HCT116 (cell line): ENCODE results near the gene ATP8A2. TPM values are rescaled to one million over a fixed set of nuclear protein-coding genes. Genes with fewer than 3 reads are reported as not detected.

ENCODE experiments used
- ATAC-seq: fragments of 200-7000 bp; cut with Tn5 transposase; 2 replicates; pipeline ENCODE4 v1.9.1; 2020; ENCODE audit warnings: mild to moderate bottlenecking, moderate library complexity
- BruUV-seq: library from RNA; stranded (reverse); fragments of 400-500 nt; replicated peaks from 2 replicates; lab custom pipeline; 2021; lab: Mats Ljungman, UMichigan
- CTCF ChIA-PET: fragments of 300-600 bp; sonication (Branson Sonifier 250); formaldehyde crosslinking; loops from one replicate; lab custom pipeline; 2021; ENCODE audit warnings: antibody characterized with exemption; lab: Charles Lee
- POLR2A ChIA-PET: fragments of 300-600, 350-600 bp; sonication (Branson Sonifier 250); formaldehyde crosslinking; loops from one replicate; lab custom pipeline; 2021; ENCODE audit warnings: antibody characterized with exemption; lab: Charles Lee
- RAD21 ChIA-PET, 2 experiments: fragments of 300-600 bp; sonication (Branson Sonifier 250); formaldehyde crosslinking; loops; one replicate each; lab custom pipeline; 2023; ENCODE audit warnings: low total read pairs in 2 of 2; ENCODE audit not compliant: uncharacterized antibody in 2 of 2, unreplicated experiment in 2 of 2, low non-redundant PET in 1 of 2; lab: Charles Lee
- DNase-seq: peaks from one replicate; pipeline ENCODE4 v3.0.0-alpha.2; 2010; ENCODE audit warnings: low read depth, low spot score
- H2AFZ ChIP-seq: fragments of 200-600 bp; shearing (Covaris generic), sonication (generic); 2 replicates; pipeline ENCODE4 v1.6.1; 2017; ENCODE audit warnings: low read depth, mixed run types, mixed read lengths, antibody characterized with exemption, low read length; ENCODE audit not compliant: poor library complexity, severe bottlenecking
- H3K27ac ChIP-seq: 2 replicates; pipeline ENCODE4 v1.5.1; 2012; ENCODE audit warnings: low read depth, low read length
- H3K27me3 ChIP-seq: fragments of 200-600 bp; sonication (generic); 2 replicates; pipeline ENCODE4 v1.6.1; 2016; ENCODE audit warnings: mixed run types, low read length, mixed read lengths; ENCODE audit not compliant: insufficient read depth
- H3K36me3 ChIP-seq, 2 experiments: fragments of 200-500 bp in 1 of 2; fragments of 200-600 bp in 1 of 2; sonication (Bioruptor generic) in 1 of 2; sonication (generic) in 1 of 2; 2 replicates each; pipeline versions ENCODE4 v1.5.1 to v1.6.1; 2014 to 2016; ENCODE audit warnings: low read length in 2 of 2, inconsistent platforms in 1 of 2, mixed read lengths in 1 of 2, mixed run types in 1 of 2; ENCODE audit not compliant: insufficient read depth in 2 of 2, control insufficient read depth in 1 of 2
- H3K4me1 ChIP-seq, 2 experiments: fragments of 200-600 bp in 1 of 2; sonication (generic) in 1 of 2; 2 replicates each; pipeline versions ENCODE4 v1.5.1 to v1.6.1; 2012 to 2017; ENCODE audit warnings: low read length in 2 of 2, inconsistent platforms in 1 of 2, mild to moderate bottlenecking in 1 of 2, mixed read lengths in 1 of 2, mixed run types in 1 of 2, moderate library complexity in 1 of 2; ENCODE audit not compliant: insufficient read depth in 2 of 2, control insufficient read depth in 1 of 2
- H3K4me2 ChIP-seq: fragments of 200-600 bp; sonication (generic); 2 replicates; pipeline ENCODE4 v1.6.1; 2017; ENCODE audit warnings: mixed run types, low read length, mixed read lengths
- H3K4me3 ChIP-seq, 2 experiments: fragments of 200-600 bp in 1 of 2; sonication (generic) in 1 of 2; replicated peaks in 1 of 2; 2 replicates each; pipeline ENCODE4 v1.5.1; 2011 to 2016; ENCODE audit warnings: low read length in 2 of 2, control low read depth in 1 of 2, low read depth in 1 of 2, mild to moderate bottlenecking in 1 of 2, mixed read lengths in 1 of 2, mixed run types in 1 of 2
- H3K79me2 ChIP-seq: fragments of 200-600 bp; sonication (generic); 2 replicates; pipeline ENCODE4 v1.6.1; 2017; ENCODE audit warnings: mild to moderate bottlenecking, mixed run types, low read length, moderate library complexity, mixed read lengths; ENCODE audit not compliant: insufficient read depth
- H3K9ac ChIP-seq: fragments of 200-600 bp; sonication (generic); 2 replicates; pipeline ENCODE4 v1.6.1; 2016; ENCODE audit warnings: low read length, mixed read lengths
- H3K9me2 ChIP-seq: fragments of 200-600 bp; sonication (generic), shearing (Covaris generic); 2 replicates; pipeline ENCODE4 v1.6.1; 2017; ENCODE audit warnings: mixed run types, mild to moderate bottlenecking, moderate library complexity; ENCODE audit not compliant: insufficient read depth
- H3K9me3 ChIP-seq, 2 experiments: fragments of 200-500 bp in 1 of 2; fragments of 200-600 bp in 1 of 2; sonication (Bioruptor generic) in 1 of 2; sonication (generic) in 1 of 2; 2 replicates each; pipeline ENCODE4 v1.6.1; 2014 to 2017; ENCODE audit warnings: low read length in 2 of 2, mixed read lengths in 2 of 2, inconsistent platforms in 1 of 2, low read depth in 1 of 2, mild to moderate bottlenecking in 1 of 2, mixed run types in 1 of 2, moderate library complexity in 1 of 2; ENCODE audit not compliant: control insufficient read depth in 1 of 2, insufficient read depth in 1 of 2
- H4K20me1 ChIP-seq: fragments of 200-600 bp; sonication (generic), shearing (Covaris generic); 2 replicates; pipeline ENCODE4 v1.6.1; 2017; ENCODE audit warnings: mixed run types, mild to moderate bottlenecking, moderate library complexity; ENCODE audit not compliant: insufficient read depth
- CBX3 ChIP-seq: IDR thresholded peaks from 2 replicates; pipeline ENCODE4 v1.6.1; 2012; ENCODE audit warnings: low read depth
- CEBPB ChIP-seq: IDR thresholded peaks from 2 replicates; pipeline ENCODE4 v1.6.1; 2012; ENCODE audit warnings: low read depth
- EGR1 ChIP-seq: IDR thresholded peaks from 2 replicates; pipeline ENCODE4 v1.6.1; 2012; ENCODE audit warnings: low read depth
- ELF1 ChIP-seq: IDR thresholded peaks from 2 replicates; pipeline ENCODE4 v1.6.1; 2012; ENCODE audit warnings: low read depth, borderline replicate concordance
- EZH2 ChIP-seq: fragments of 200-600 bp; sonication (generic); IDR thresholded peaks from 2 replicates; pipeline ENCODE4 v1.6.1; 2017; ENCODE audit warnings: antibody characterized with exemption, mixed run types
- JUND ChIP-seq: IDR thresholded peaks from 2 replicates; pipeline ENCODE4 v1.6.1; 2012
- POLR2A ChIP-seq: IDR thresholded peaks from 2 replicates; pipeline ENCODE4 v1.7.0; 2011; ENCODE audit warnings: borderline replicate concordance; ENCODE audit not compliant: insufficient read depth, insufficient read length; ENCODE audit errors: extremely low read depth
- POLR2AphosphoS5 ChIP-seq: IDR thresholded peaks from 2 replicates; pipeline ENCODE4 v1.6.1; 2011; ENCODE audit warnings: mild to moderate bottlenecking, low read depth, low read length, moderate library complexity
- RAD21 ChIP-seq: IDR thresholded peaks from 2 replicates; pipeline ENCODE4 v1.6.1; 2012; ENCODE audit warnings: low read depth, mild to moderate bottlenecking
- REST ChIP-seq: IDR thresholded peaks from 2 replicates; pipeline ENCODE4 v1.6.1; 2012; ENCODE audit warnings: low read depth
- SIN3A ChIP-seq: IDR thresholded peaks from 2 replicates; pipeline ENCODE4 v1.6.1; 2012; ENCODE audit warnings: low read depth
- SP1 ChIP-seq: IDR thresholded peaks from 2 replicates; pipeline ENCODE4 v1.6.1; 2012; ENCODE audit warnings: low read depth
- SRF ChIP-seq: IDR thresholded peaks from 2 replicates; pipeline ENCODE4 v1.6.1; 2012; ENCODE audit warnings: low read depth
- TCF7L2 ChIP-seq: IDR thresholded peaks from 2 replicates; pipeline ENCODE4 v1.7.0; 2011; ENCODE audit warnings: borderline replicate concordance, inconsistent platforms; ENCODE audit not compliant: insufficient read depth, insufficient read length; ENCODE audit errors: extremely low read depth
- YY1 ChIP-seq: IDR thresholded peaks from 2 replicates; pipeline ENCODE4 v1.6.1; 2011; ENCODE audit warnings: low read length, low read depth, moderate library complexity, mild to moderate bottlenecking; ENCODE audit not compliant: insufficient replicate concordance; ENCODE audit errors: extremely low read depth
- ZFX ChIP-seq: fragments of 450-650 bp; IDR thresholded peaks from 2 replicates; pipeline ENCODE4 v1.6.1; 2017
- ZNF274 ChIP-seq: fragments of 200-500 bp; sonication (Bioruptor generic); IDR thresholded peaks from 2 replicates; pipeline ENCODE4 v1.6.1; 2014; ENCODE audit warnings: mild to moderate bottlenecking, low read depth, low read length, inconsistent platforms
- intact Hi-C: fragments of 100-400 bp; cut with micrococcal nuclease; formaldehyde crosslinking; loops from 2 replicates; pipeline ENCODE4 v1.10.0; 2022
- total RNA-seq: library from RNA; stranded (reverse); gene quantifications from one replicate; pipeline ENCODE4 v1.2.1, GENCODE V29; 2021; ENCODE audit not compliant: unreplicated experiment
- TF ChIP-seq, protein P1 (sequence below), 3 experiments: fragments of 200-600 bp in 1 of 3; sonication (generic) in 1 of 3; IDR thresholded peaks in 2 of 3; conservative IDR thresholded peaks in 1 of 3; 2 replicates each; pipeline ENCODE4 v1.5.1; 2012 to 2017; ENCODE audit warnings: low read depth in 2 of 3, low read length in 2 of 3, antibody characterized with exemption in 1 of 3, borderline replicate concordance in 1 of 3, control low read depth in 1 of 3, mild to moderate bottlenecking in 1 of 3, mixed read lengths in 1 of 3, mixed run types in 1 of 3, moderate library complexity in 1 of 3; ENCODE audit not compliant: insufficient read depth in 1 of 3

ATP8A2 gene
- total RNA-seq, 1 experiment from 2014 or later: not detected

DNA sequence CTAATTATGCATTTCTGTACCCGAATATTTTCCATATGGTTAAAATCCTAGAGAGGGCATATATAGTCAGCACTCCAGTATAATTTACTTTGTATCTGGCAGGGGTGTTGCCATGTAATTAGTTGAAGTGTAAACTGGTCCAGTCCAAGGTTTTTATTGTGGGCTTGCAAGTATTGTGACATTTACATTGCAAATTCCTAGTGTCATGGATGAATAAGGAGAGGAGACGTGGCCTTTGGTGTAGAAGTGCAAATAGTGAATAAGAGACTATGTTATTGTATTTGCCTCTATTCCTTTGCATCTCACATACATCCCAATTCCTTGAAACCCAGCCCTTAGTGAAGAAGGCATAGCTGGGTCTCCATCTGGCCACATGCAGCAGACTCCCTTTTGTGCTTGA is 330.6 kb downstream of the ATP8A2 start:
- Histone ChIP-seq H3K27ac (no peak overlapping the region), H3K9me2 (no peaks in the 10 kb centered on the region), H3K79me2 (no peaks in the 10 kb centered on the region), H3K4me2 (no peak overlapping the region), H3K4me1 (no peaks in the 10 kb centered on the region), H3K36me3 (no peaks in the 10 kb centered on the region), H4K20me1 (no peaks in the 10 kb centered on the region), H3K9ac (no peak overlapping the region), H3K4me3 (no peak overlapping the region), H3K9me3 (no peaks in the 10 kb centered on the region), H2AFZ (no peak overlapping the region), H3K27me3 (0 out of 2 replicates have a peak, but pooled peaks cover 3% of the 10 kb centered on the region)
- BruUV-seq: no TSS peak
- ChIA-PET CTCF (no interaction called here), RAD21 (no interaction called here), POLR2A (no interaction called here)
- DNase-seq: no peak
- TF ChIP-seq JUND (no peak), ZNF274 (no peak), CBX3 (no peak), SP1 (no peak), SRF (no peak), POLR2A (no peak), CEBPB (no peak), YY1 (no peak), RAD21 (no peak), ZFX (no peak), ELF1 (no peak), SIN3A (no peak), TCF7L2 (no peak), EGR1 (no peak), REST (no peak), POLR2AphosphoS5 (no peak), EZH2 (no peak)
- TF ChIP-seq, protein P1, sequence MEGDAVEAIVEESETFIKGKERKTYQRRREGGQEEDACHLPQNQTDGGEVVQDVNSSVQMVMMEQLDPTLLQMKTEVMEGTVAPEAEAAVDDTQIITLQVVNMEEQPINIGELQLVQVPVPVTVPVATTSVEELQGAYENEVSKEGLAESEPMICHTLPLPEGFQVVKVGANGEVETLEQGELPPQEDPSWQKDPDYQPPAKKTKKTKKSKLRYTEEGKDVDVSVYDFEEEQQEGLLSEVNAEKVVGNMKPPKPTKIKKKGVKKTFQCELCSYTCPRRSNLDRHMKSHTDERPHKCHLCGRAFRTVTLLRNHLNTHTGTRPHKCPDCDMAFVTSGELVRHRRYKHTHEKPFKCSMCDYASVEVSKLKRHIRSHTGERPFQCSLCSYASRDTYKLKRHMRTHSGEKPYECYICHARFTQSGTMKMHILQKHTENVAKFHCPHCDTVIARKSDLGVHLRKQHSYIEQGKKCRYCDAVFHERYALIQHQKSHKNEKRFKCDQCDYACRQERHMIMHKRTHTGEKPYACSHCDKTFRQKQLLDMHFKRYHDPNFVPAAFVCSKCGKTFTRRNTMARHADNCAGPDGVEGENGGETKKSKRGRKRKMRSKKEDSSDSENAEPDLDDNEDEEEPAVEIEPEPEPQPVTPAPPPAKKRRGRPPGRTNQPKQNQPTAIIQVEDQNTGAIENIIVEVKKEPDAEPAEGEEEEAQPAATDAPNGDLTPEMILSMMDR (IDR thresholded peaks at IDR 0.05 in 2 of 3, conservative IDR thresholded peaks at IDR 0.05 in 1 of 3; ENCODE audit: borderline replicate concordance in 1 of 3, insufficient read depth in 1 of 3, low read depth in 2 of 3, low read length in 2 of 3): no peak
- intact Hi-C loops: no loop called here
- ATAC-seq: no peak
